ENCODE data around the gene CFAP221.

DNA sequence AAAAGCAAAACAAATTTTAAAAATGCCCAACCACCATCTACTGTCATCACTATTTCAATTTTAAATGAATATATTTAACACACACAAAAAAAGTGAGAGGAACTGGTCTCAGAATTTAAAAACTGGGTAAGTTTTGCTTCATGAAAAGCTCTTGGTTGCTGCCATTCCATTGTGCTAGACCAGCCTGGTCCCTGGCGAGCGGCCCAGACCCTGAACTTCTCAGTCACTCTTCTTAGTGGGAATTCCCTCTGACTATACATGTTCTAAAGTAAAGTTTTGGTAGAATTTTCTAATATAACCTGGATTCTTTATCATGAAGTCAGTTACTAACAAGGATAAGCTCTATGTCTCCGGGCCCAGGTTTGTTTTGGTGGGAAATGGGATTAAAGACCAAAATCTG is 99.9 kb downstream of the CFAP221 start:
- TF ChIP-seq, protein P1, sequence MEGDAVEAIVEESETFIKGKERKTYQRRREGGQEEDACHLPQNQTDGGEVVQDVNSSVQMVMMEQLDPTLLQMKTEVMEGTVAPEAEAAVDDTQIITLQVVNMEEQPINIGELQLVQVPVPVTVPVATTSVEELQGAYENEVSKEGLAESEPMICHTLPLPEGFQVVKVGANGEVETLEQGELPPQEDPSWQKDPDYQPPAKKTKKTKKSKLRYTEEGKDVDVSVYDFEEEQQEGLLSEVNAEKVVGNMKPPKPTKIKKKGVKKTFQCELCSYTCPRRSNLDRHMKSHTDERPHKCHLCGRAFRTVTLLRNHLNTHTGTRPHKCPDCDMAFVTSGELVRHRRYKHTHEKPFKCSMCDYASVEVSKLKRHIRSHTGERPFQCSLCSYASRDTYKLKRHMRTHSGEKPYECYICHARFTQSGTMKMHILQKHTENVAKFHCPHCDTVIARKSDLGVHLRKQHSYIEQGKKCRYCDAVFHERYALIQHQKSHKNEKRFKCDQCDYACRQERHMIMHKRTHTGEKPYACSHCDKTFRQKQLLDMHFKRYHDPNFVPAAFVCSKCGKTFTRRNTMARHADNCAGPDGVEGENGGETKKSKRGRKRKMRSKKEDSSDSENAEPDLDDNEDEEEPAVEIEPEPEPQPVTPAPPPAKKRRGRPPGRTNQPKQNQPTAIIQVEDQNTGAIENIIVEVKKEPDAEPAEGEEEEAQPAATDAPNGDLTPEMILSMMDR (IDR thresholded peaks at IDR 0.05; ENCODE audit: low read length), result no peak
- no peak for TF ChIP-seq EZH2 (optimal IDR thresholded peaks at IDR 0.05; ENCODE audit: low read depth, low read length)
- no peak for TF ChIP-seq EZH2phosphoT487 (IDR thresholded peaks at IDR 0.05; ENCODE audit: low read length)
